GM12878 (cell line): ENCODE measurements around the gene FAM89A. TPM values are rescaled to one million over a fixed set of nuclear protein-coding genes. Genes with fewer than 3 reads are reported as not detected.

Experiments used
- ATAC-seq: fragments of 200-7000 bp; cut with Tn5 transposase; 3 replicates; pipeline ENCODE4 v1.9.1; 2020; ENCODE audit warnings: mild to moderate bottlenecking, moderate library complexity
- BruUV-seq: library from RNA; stranded (reverse); fragments of 400-500 nt; replicated peaks from 2 replicates; lab custom pipeline; 2021; lab: Mats Ljungman, UMichigan
- CTCF ChIA-PET: fragments of 300-600 bp; sonication (Branson Sonifier 250); formaldehyde crosslinking; extraction: SDS; loops from one replicate; lab custom pipeline; 2021; ENCODE audit warnings: inconsistent platforms; lab: Yijun Ruan, JAX
- POLR2A ChIA-PET: fragments of 350-600 bp; formaldehyde crosslinking; extraction: SDS; loops from one replicate; lab custom pipeline; 2021; ENCODE audit warnings: inconsistent platforms; lab: Charles Lee
- RAD21 ChIA-PET: fragments of 300-600 bp; sonication (Branson Sonifier 250); formaldehyde crosslinking; loops from one replicate; lab custom pipeline; 2023; ENCODE audit warnings: antibody characterized with exemption; ENCODE audit not compliant: unreplicated experiment; lab: Charles Lee
- SMC1A ChIA-PET: fragments of 300-600 bp; sonication (Branson Sonifier 250); formaldehyde crosslinking; loops from one replicate; lab custom pipeline; 2023; ENCODE audit not compliant: unreplicated experiment, uncharacterized antibody; lab: Charles Lee
- DNase-seq: peaks from one replicate; pipeline ENCODE4 v3.0.0-alpha.2; 2011; ENCODE audit warnings: low read depth, low spot score
- FAIRE-seq: peaks from 3 replicates; lab custom pipeline; 2011; peaks lifted over from hg19 to GRCh38; lab: Jason Lieb, UNC
- H2AFZ ChIP-seq: 2 replicates; pipeline ENCODE4 v1.6.0; 2011; ENCODE audit warnings: low read depth, low read length, control low read depth; ENCODE audit not compliant: control insufficient read depth
- H3K27ac ChIP-seq: 2 replicates; pipeline ENCODE4 v1.5.1; 2011; ENCODE audit warnings: control low read depth; ENCODE audit not compliant: control insufficient read depth, insufficient read depth
- H3K27me3 ChIP-seq, 2 experiments: replicated peaks in 1 of 2; 2 replicates each; pipeline versions ENCODE4 v1.6.0 to v1.6.1; 2011; ENCODE audit warnings: low read length in 1 of 2; ENCODE audit not compliant: control insufficient read depth in 2 of 2, insufficient read depth in 2 of 2
- H3K36me3 ChIP-seq, 2 experiments: 2 replicates each; pipeline ENCODE4 v1.5.1; 2011; ENCODE audit warnings: low read length in 1 of 2; ENCODE audit not compliant: control insufficient read depth in 2 of 2, insufficient read depth in 2 of 2
- H3K4me1 ChIP-seq: 2 replicates; pipeline ENCODE4 v1.6.1; 2011; ENCODE audit warnings: mild to moderate bottlenecking, low read length, moderate library complexity, mixed read lengths; ENCODE audit not compliant: control insufficient read depth, insufficient read depth
- H3K4me2 ChIP-seq: 2 replicates; pipeline ENCODE4 v1.6.0; 2011; ENCODE audit warnings: control low read depth; ENCODE audit not compliant: control insufficient read depth, insufficient read depth
- H3K4me3 ChIP-seq: fragments of 200-600 bp; sonication (generic); 2 replicates; pipeline ENCODE4 v1.5.1; 2016
- H3K79me2 ChIP-seq: 2 replicates; pipeline ENCODE4 v1.6.0; 2011; ENCODE audit warnings: low read length; ENCODE audit not compliant: control insufficient read depth, insufficient read depth
- H3K9ac ChIP-seq: 2 replicates; pipeline ENCODE4 v1.8.0; 2011; ENCODE audit warnings: low read length, control low read depth, mixed read lengths; ENCODE audit not compliant: control insufficient read depth, insufficient read depth
- H3K9me3 ChIP-seq: replicated peaks from 3 replicates; pipeline ENCODE4 v1.5.1; 2011; ENCODE audit warnings: mild to moderate bottlenecking, low read length; ENCODE audit not compliant: control insufficient read depth, insufficient read depth
- H4K20me1 ChIP-seq: 2 replicates; pipeline ENCODE4 v1.6.0; 2011; ENCODE audit not compliant: control insufficient read depth, insufficient read depth
- BCL11A ChIP-seq: IDR thresholded peaks from 2 replicates; pipeline ENCODE4 v1.6.1; 2011; ENCODE audit warnings: low read depth, low read length
- BRCA1 ChIP-seq: IDR thresholded peaks from 2 replicates; pipeline ENCODE4 v1.6.1; 2011; ENCODE audit warnings: low read depth, low read length, improper control_type of control experiment
- MEF2B ChIP-seq: fragments of 450-650 bp; IDR thresholded peaks from 2 replicates; pipeline ENCODE4 v1.6.1; 2018; ENCODE audit warnings: mild to moderate bottlenecking, moderate library complexity; ENCODE audit not compliant: partially characterized antibody, poor library complexity, severe bottlenecking
- NFXL1 ChIP-seq: fragments of 450-650 bp; IDR thresholded peaks from 2 replicates; pipeline ENCODE4 v1.6.1; 2017; ENCODE audit warnings: antibody characterized with exemption, mild to moderate bottlenecking, borderline replicate concordance
- NR2C1 ChIP-seq: fragments of 450-650 bp; IDR thresholded peaks from 2 replicates; pipeline ENCODE4 v1.6.1; 2017; ENCODE audit warnings: antibody characterized with exemption, mild to moderate bottlenecking, moderate library complexity
- RB1 ChIP-seq: fragments of 450-650 bp; formaldehyde crosslinking; IDR thresholded peaks from 2 replicates; pipeline ENCODE4 v1.6.1; 2017; ENCODE audit warnings: mild to moderate bottlenecking, borderline replicate concordance
- TAF1 ChIP-seq: IDR thresholded peaks from 2 replicates; pipeline ENCODE4 v1.6.1; 2011; ENCODE audit warnings: mild to moderate bottlenecking, low read depth, low read length, borderline replicate concordance
- TBL1XR1 ChIP-seq: IDR thresholded peaks from 2 replicates; pipeline ENCODE4 v1.6.1; 2012; ENCODE audit warnings: low read depth, low read length, improper control_type of control experiment
- TCF7 ChIP-seq: IDR thresholded peaks from 2 replicates; pipeline ENCODE4 v1.6.1; 2014; ENCODE audit warnings: antibody characterized with exemption, borderline replicate concordance
- ZNF592 ChIP-seq: fragments of 450-650 bp; IDR thresholded peaks from 2 replicates; pipeline ENCODE4 v1.6.1; 2017; ENCODE audit warnings: mild to moderate bottlenecking, moderate library complexity
- WGBS: methylation state at CpG from one replicate; pipeline ENCODE4 v1.1.6; 2016; ENCODE audit warnings: low lambda C conversion rate; ENCODE audit not compliant: insufficient replicate concordance, insufficient coverage; ENCODE audit errors: missing lambda C conversion rate; 5-methylcytosine and 5-hydroxymethylcytosine counted together
- in situ Hi-C: fragments of 300-500 bp; cut with MboI; formaldehyde crosslinking; loops from 9 replicates; pipeline ENCODE4 v1.14.3; 2018; ENCODE audit warnings: mixed read lengths
- intact Hi-C: fragments of 100-400 bp; cut with micrococcal nuclease; formaldehyde crosslinking; loops from one replicate; pipeline ENCODE4 v1.14.2; 2022; ENCODE audit not compliant: unreplicated experiment
- polyA plus RNA-seq, 11 experiments: library from polyadenylated mRNA; depleted of rRNA in 4 of 11; unstranded in 6 of 11; stranded (reverse) in 5 of 11; fragments of >200 nt; fragmentation: Nextera tagmentation in 4 of 11; fragmentation: Illumina TruSeq in 1 of 11; extraction: Ambion mirVana in 4 of 11; extraction: Trizol in 1 of 11; gene quantifications; 1 replicate in 1 of 11; 2 replicates in 10 of 11; pipeline versions ENCODE4 v1.2.1 to v1.2.3, GENCODE V29; 2011 to 2016; ENCODE audit warnings: inconsistent platforms in 2 of 11, missing spikeins in 2 of 11, low read depth in 1 of 11
- total RNA-seq, 4 experiments: library from RNA; depleted of rRNA in 3 of 4; stranded (reverse); fragments of >200 nt in 3 of 4; fragmentation: Illumina TruSeq in 1 of 4; extraction: Trizol in 1 of 4; gene quantifications; 2 replicates each; pipeline versions ENCODE4 v1.2.1 to v1.2.3, GENCODE V29; 2013 to 2021
- TF ChIP-seq, protein P1 (sequence below): IDR thresholded peaks from 2 replicates; pipeline ENCODE4 v1.6.1; 2012; ENCODE audit warnings: mild to moderate bottlenecking, low read depth, low read length

FAM89A gene
- total and polyA plus RNA-seq, 10 of the 15 experiments (the other 5 are each of a cell fraction or from before 2014, with no cell fraction given) = 0.06 to 0.72 (median 0.14) TPM; not detected in 4

GRCh38 chr1:231021540-231022031 is 18.5 kb downstream of the FAM89A start:
- H3K4me2 ChIP-seq = no peak overlapping the region
- BruUV-seq = no TSS peak
- ChIA-PET RAD21 (no interaction called here), POLR2A (no interaction called here), CTCF (no interaction called here), SMC1A (no interaction called here)
- no peaks in the 10 kb centered on the region for H3K79me2 ChIP-seq
- ATAC-seq (no peak), FAIRE-seq (no peak), DNase-seq (no peak)
- H3K9me3 ChIP-seq = no peaks in the 10 kb centered on the region
- no peaks in the 10 kb centered on the region for H3K36me3 ChIP-seq
- no peak overlapping the region for H2AFZ ChIP-seq
- H3K4me1 ChIP-seq = no peaks in the 10 kb centered on the region
- H3K27ac ChIP-seq = no peak overlapping the region
- H3K4me3 ChIP-seq = no peak overlapping the region
- no peaks in the 10 kb centered on the region for H4K20me1 ChIP-seq
- TF ChIP-seq, protein P1, sequence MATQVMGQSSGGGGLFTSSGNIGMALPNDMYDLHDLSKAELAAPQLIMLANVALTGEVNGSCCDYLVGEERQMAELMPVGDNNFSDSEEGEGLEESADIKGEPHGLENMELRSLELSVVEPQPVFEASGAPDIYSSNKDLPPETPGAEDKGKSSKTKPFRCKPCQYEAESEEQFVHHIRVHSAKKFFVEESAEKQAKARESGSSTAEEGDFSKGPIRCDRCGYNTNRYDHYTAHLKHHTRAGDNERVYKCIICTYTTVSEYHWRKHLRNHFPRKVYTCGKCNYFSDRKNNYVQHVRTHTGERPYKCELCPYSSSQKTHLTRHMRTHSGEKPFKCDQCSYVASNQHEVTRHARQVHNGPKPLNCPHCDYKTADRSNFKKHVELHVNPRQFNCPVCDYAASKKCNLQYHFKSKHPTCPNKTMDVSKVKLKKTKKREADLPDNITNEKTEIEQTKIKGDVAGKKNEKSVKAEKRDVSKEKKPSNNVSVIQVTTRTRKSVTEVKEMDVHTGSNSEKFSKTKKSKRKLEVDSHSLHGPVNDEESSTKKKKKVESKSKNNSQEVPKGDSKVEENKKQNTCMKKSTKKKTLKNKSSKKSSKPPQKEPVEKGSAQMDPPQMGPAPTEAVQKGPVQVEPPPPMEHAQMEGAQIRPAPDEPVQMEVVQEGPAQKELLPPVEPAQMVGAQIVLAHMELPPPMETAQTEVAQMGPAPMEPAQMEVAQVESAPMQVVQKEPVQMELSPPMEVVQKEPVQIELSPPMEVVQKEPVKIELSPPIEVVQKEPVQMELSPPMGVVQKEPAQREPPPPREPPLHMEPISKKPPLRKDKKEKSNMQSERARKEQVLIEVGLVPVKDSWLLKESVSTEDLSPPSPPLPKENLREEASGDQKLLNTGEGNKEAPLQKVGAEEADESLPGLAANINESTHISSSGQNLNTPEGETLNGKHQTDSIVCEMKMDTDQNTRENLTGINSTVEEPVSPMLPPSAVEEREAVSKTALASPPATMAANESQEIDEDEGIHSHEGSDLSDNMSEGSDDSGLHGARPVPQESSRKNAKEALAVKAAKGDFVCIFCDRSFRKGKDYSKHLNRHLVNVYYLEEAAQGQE = no peak
- H3K9ac ChIP-seq = no peak overlapping the region
- 45% methylated on average over 12 of the region's 12 CpGs for WGBS
- in situ Hi-C loops = no loop called here
- intact Hi-C loops = no loop called here
- no peaks in the 10 kb centered on the region for H3K27me3 ChIP-seq

DNA sequence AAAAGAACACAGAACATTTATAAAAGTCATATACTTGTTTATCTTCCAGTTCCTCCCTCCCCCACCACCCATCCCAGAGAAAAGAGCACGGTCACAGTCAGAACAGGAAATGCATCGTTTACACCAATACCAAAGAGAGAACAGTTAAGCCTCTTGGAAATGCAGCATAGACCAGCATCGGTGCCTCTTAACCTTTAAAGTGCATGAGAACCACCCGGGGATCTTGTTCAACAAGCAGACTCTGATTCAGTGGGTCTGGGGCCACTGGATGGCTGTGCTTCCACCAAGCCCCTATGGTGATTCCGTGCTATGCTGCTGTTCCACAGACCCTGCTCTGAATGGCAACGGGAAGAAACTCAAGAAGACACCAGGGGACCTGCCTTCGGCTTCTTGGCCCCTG is 19.2 kb downstream of the FAM89A start:
- Histone ChIP-seq H3K36me3 (no peaks in the 10 kb centered on the region), H3K27me3 (no peaks in the 10 kb centered on the region), H3K79me2 (no peaks in the 10 kb centered on the region), H2AFZ (no peak overlapping the region; the same call in 1 of the 2 replicates), H3K4me1 (no peaks in the 10 kb centered on the region), H3K4me3 (no peak overlapping the region), H3K9ac (no peak overlapping the region), H3K27ac (no peak overlapping the region), H3K9me3 (no peaks in the 10 kb centered on the region), H4K20me1 (no peaks in the 10 kb centered on the region), H3K4me2 (no peak overlapping the region)
- no TSS peak for BruUV-seq
- in situ Hi-C loops (no loop called here), intact Hi-C loops (no loop called here)
- FAIRE-seq (no peak), DNase-seq (no peak), ATAC-seq (no peak)
- CTCF ChIA-PET = no interaction called here
- SMC1A ChIA-PET = no interaction called here
- POLR2A ChIA-PET = no interaction called here
- WGBS = 52% methylated on average over 7 of the region's 7 CpGs
- RAD21 ChIA-PET = no interaction called here
- TF ChIP-seq ZNF592 = no peak
- no peak for TF ChIP-seq NR2C1
- no peak for TF ChIP-seq NFXL1
- no peak for TF ChIP-seq TCF7
- no peak for TF ChIP-seq TAF1
- TF ChIP-seq MEF2B = no peak
- no peak for TF ChIP-seq BCL11A
- TF ChIP-seq RB1 = no peak
- TF ChIP-seq BRCA1 = no peak
- no peak for TF ChIP-seq TBL1XR1
